Measurements from ENCODE around the gene ATAD3B. TPM values are rescaled to one million over a fixed set of nuclear protein-coding genes. Genes with fewer than 3 reads are reported as not detected.
"Not testable (repeated sequence)": the region's sequence is repeated elsewhere in the genome, so short reads cannot be mapped to it uniquely, and the experiment has no call there.

ATAD3B gene
- total RNA-seq, 4 donors from 2014 or later: 15.6 to 269 (median 39.2) TPM

- Histone ChIP-seq H3K27ac (no peak overlapping the region), H3K9me3 (no peaks in the 10 kb centered on the region), H3K4me3 (no peak overlapping the region), H3K36me3 (no peaks in the 10 kb centered on the region), H3K4me1 (peaks cover 18 to 28% (median 26%) of the 10 kb centered on the region in 4 donors), H3K27me3 (no peaks in the 10 kb centered on the region)
- in situ Hi-C loops (cut with MboI; ENCODE audit: low pct_ligation_motif_present in 1 of 4, low pct_unique_long_range_greater_than_20kb in 1 of 4, low sequenced_read_pairs in 3 of 4): no loop called here
- TF ChIP-seq POLR2AphosphoS5 (IDR thresholded peaks at IDR 0.05): no peak
- no peak for TF ChIP-seq POLR2A (IDR thresholded peaks at IDR 0.05)
- TF ChIP-seq EP300 (IDR thresholded peaks at IDR 0.05; ENCODE audit: low read depth): no peak
- TF ChIP-seq CTCF (IDR thresholded peaks at IDR 0.05): no peak
- DNase-seq: no peak
- intact Hi-C loops (cut with DNase I; ENCODE audit: low total_unique reads): no loop called here
- WGBS, 2 donors (ENCODE audit: low coverage in 1 of 2): 68 to 89% methylated on average over 5 to 32 of the region's 32 CpGs
Observed at GRCh38 chr1:1442069-1442770, 29.3 kb upstream of the ATAD3B start.

- H3K27me3 ChIP-seq; in situ Hi-C loops (cut with MboI; ENCODE audit: low pct_ligation_motif_present in 1 of 4, low pct_unique_long_range_greater_than_20kb in 1 of 4, low sequenced_read_pairs in 3 of 4); H3K36me3 ChIP-seq; intact Hi-C loops (cut with DNase I; ENCODE audit: low total_unique reads); H3K9me3 ChIP-seq; H3K27ac ChIP-seq; H3K4me3 ChIP-seq; H3K4me1 ChIP-seq; DNase-seq: not testable (repeated sequence)
- WGBS, 2 donors (ENCODE audit: low coverage in 1 of 2): 89 to 93% methylated on average over 3 to 19 of the region's 19 CpGs
Observed at GRCh38 chr1:1446631-1447030, 24.9 kb upstream of the ATAD3B start.

- Histone ChIP-seq H3K27ac (no peak within 1 kb of the TSS), H3K36me3 (no peaks in the 10 kb centered on the region), H3K9me3 (no peaks in the 10 kb centered on the region), H3K4me1 (peaks cover 0 to 5% (median 4%) of the 10 kb centered on the region in 4 donors), H3K27me3 (no peaks in the 10 kb centered on the region), H3K4me3 (no peak within 1 kb of the TSS)
- intact Hi-C loops (cut with DNase I; ENCODE audit: low total_unique reads) (loop anchor here (2.0 kb wide), 1 partner anchor 36 kb away; no protein-coding TSS in a partner anchor), in situ Hi-C loops (cut with MboI; ENCODE audit: low pct_ligation_motif_present in 1 of 4, low pct_unique_long_range_greater_than_20kb in 1 of 4, low sequenced_read_pairs in 3 of 4) (no loop called here)
- DNase-seq: no peak
- no peak for TF ChIP-seq POLR2A (IDR thresholded peaks at IDR 0.05)
- TF ChIP-seq EP300 (IDR thresholded peaks at IDR 0.05; ENCODE audit: low read depth): no peak
- TF ChIP-seq CTCF (IDR thresholded peaks at IDR 0.05): no peak
- TF ChIP-seq POLR2AphosphoS5 (IDR thresholded peaks at IDR 0.05): no peak
- WGBS, 2 donors (ENCODE audit: low coverage in 1 of 2): 85 to 95% methylated on average over 5 to 6 of the region's 6 CpGs
Observed at GRCh38 chr1:1449099-1449739, 22.3 kb upstream of the ATAD3B start, which contains the start of gene ATAD3C. Gene ATAD3C, plus strand, starts transcription at chr1:1449689. Its CDS starts 995 bp downstream, at chr1:1450684.

- DNase-seq; intact Hi-C loops (cut with DNase I; ENCODE audit: low total_unique reads); H3K4me1 ChIP-seq; in situ Hi-C loops (cut with MboI; ENCODE audit: low pct_ligation_motif_present in 1 of 4, low pct_unique_long_range_greater_than_20kb in 1 of 4, low sequenced_read_pairs in 3 of 4); H3K27ac ChIP-seq; H3K9me3 ChIP-seq; H3K27me3 ChIP-seq; H3K36me3 ChIP-seq; H3K4me3 ChIP-seq: not testable (repeated sequence)
- WGBS, 2 donors (ENCODE audit: low coverage in 1 of 2): 81% methylated on average over 21 of the region's 22 CpGs; no CpG with 5 or more reads in 1 of the 2 donors
Observed at GRCh38 chr1:1450616-1451015, 20.9 kb upstream of the ATAD3B start.

- intact Hi-C loops (cut with DNase I; ENCODE audit: low total_unique reads) (no loop called here), in situ Hi-C loops (cut with MboI; ENCODE audit: low pct_ligation_motif_present in 1 of 4, low pct_unique_long_range_greater_than_20kb in 1 of 4, low sequenced_read_pairs in 3 of 4) (no loop called here)
- Histone ChIP-seq H3K27ac (no peak overlapping the region), H3K4me1 (peaks cover 0 to 5% (median 4%) of the 10 kb centered on the region in 4 donors), H3K9me3 (no peaks in the 10 kb centered on the region), H3K36me3 (no peaks in the 10 kb centered on the region), H3K27me3 (no peaks in the 10 kb centered on the region), H3K4me3 (no peak overlapping the region)
- DNase-seq: no peak
- TF ChIP-seq POLR2A (IDR thresholded peaks at IDR 0.05) (no peak), EP300 (IDR thresholded peaks at IDR 0.05; ENCODE audit: low read depth) (no peak), POLR2AphosphoS5 (IDR thresholded peaks at IDR 0.05) (no peak), CTCF (IDR thresholded peaks at IDR 0.05) (no peak)
- WGBS, 2 donors (ENCODE audit: low coverage in 1 of 2): 85% methylated on average over 25 of the region's 26 CpGs; no CpG with 5 or more reads in 1 of the 2 donors
Observed at GRCh38 chr1:1451696-1452364, 19.7 kb upstream of the ATAD3B start.

GRCh38 chr1:1452365-1452739 is 19.2 kb upstream of the ATAD3B start:
- in situ Hi-C loops (cut with MboI; ENCODE audit: low pct_ligation_motif_present in 1 of 4, low pct_unique_long_range_greater_than_20kb in 1 of 4, low sequenced_read_pairs in 3 of 4); DNase-seq; intact Hi-C loops (cut with DNase I; ENCODE audit: low total_unique reads); H3K4me3 ChIP-seq; H3K9me3 ChIP-seq; H3K36me3 ChIP-seq; H3K4me1 ChIP-seq; H3K27me3 ChIP-seq; H3K27ac ChIP-seq: not testable (repeated sequence)
- 70 to 100% methylated on average over 1 to 7 of the region's 8 CpGs for WGBS, 2 donors (ENCODE audit: low coverage in 1 of 2)

Measured in transverse colon (tissue), 4 donors.